H9 (cell line): ENCODE results near the gene C20orf204. TPM values are rescaled to one million over a fixed set of nuclear protein-coding genes. Genes with fewer than 3 reads are reported as not detected.

Experiments used
- DNase-seq: peaks from one replicate; pipeline ENCODE4 v3.0.0-alpha.2; 2017
- H2AFZ ChIP-seq: one replicate; pipeline ENCODE4 v1.6.1; 2013; ENCODE audit warnings: mild to moderate bottlenecking, low read length, control low read depth, moderate library complexity
- H2AK5ac ChIP-seq: 2 replicates; pipeline ENCODE4 v1.6.1; 2013; ENCODE audit warnings: low read length, control low read depth, mixed read lengths; ENCODE audit not compliant: insufficient read length
- H2BK120ac ChIP-seq: one replicate; pipeline ENCODE4 v1.6.1; 2013; ENCODE audit warnings: low read depth, mild to moderate bottlenecking, low read length, control low read depth, inconsistent platforms; ENCODE audit not compliant: poor library complexity, severe bottlenecking
- H2BK12ac ChIP-seq: 2 replicates; pipeline ENCODE4 v1.6.1; 2013; ENCODE audit warnings: low read length, control low read depth, mixed read lengths, low read depth; ENCODE audit not compliant: insufficient read length
- H2BK15ac ChIP-seq: 2 replicates; pipeline ENCODE4 v1.6.1; 2013; ENCODE audit warnings: low read depth, low read length, control low read depth
- H2BK20ac ChIP-seq: one replicate; pipeline ENCODE4 v1.6.1; 2013; ENCODE audit warnings: low read depth, mild to moderate bottlenecking, low read length, control low read depth, inconsistent platforms; ENCODE audit not compliant: poor library complexity, severe bottlenecking
- H2BK5ac ChIP-seq: 2 replicates; pipeline ENCODE4 v1.6.1; 2013; ENCODE audit warnings: low read length, control low read depth, mixed read lengths; ENCODE audit not compliant: insufficient read length
- H3K14ac ChIP-seq: 2 replicates; pipeline ENCODE4 v1.6.1; 2013; ENCODE audit warnings: low read length, control low read depth; ENCODE audit not compliant: insufficient read depth
- H3K18ac ChIP-seq: 2 replicates; pipeline ENCODE4 v1.6.1; 2013; ENCODE audit warnings: low read depth, mild to moderate bottlenecking, mixed read lengths, low read length, control low read depth; ENCODE audit not compliant: insufficient read length
- H3K23ac ChIP-seq: 2 replicates; pipeline ENCODE4 v1.6.1; 2013; ENCODE audit warnings: low read length, control low read depth, mixed read lengths, low read depth; ENCODE audit not compliant: insufficient read length
- H3K23me2 ChIP-seq: 2 replicates; pipeline ENCODE4 v1.6.1; 2013; ENCODE audit warnings: low read depth, mild to moderate bottlenecking, mixed read lengths, low read length, control low read depth; ENCODE audit not compliant: insufficient read length, poor library complexity, severe bottlenecking
- H3K27ac ChIP-seq: 2 replicates; pipeline ENCODE4 v1.5.1; 2013; ENCODE audit warnings: low read length, control low read depth, mixed read lengths, low read depth; ENCODE audit not compliant: insufficient read length
- H3K27me3 ChIP-seq: 2 replicates; pipeline ENCODE4 v1.6.1; 2013; ENCODE audit warnings: low read length, control low read depth, inconsistent platforms; ENCODE audit not compliant: insufficient read depth
- H3K4ac ChIP-seq: 2 replicates; pipeline ENCODE4 v1.6.1; 2013; ENCODE audit warnings: low read depth, mild to moderate bottlenecking, control low read depth, inconsistent platforms, low read length, moderate library complexity
- H3K4me1 ChIP-seq: 2 replicates; pipeline ENCODE4 v1.6.1; 2013; ENCODE audit warnings: low read length, control low read depth, inconsistent platforms; ENCODE audit not compliant: insufficient read depth
- H3K4me2 ChIP-seq: 2 replicates; pipeline ENCODE4 v1.6.1; 2013; ENCODE audit warnings: low read length, control low read depth, mixed read lengths; ENCODE audit not compliant: insufficient read length, insufficient read depth
- H3K56ac ChIP-seq: 2 replicates; pipeline ENCODE4 v1.6.1; 2013; ENCODE audit warnings: low read depth, mild to moderate bottlenecking, mixed read lengths, low read length, control low read depth; ENCODE audit not compliant: insufficient read length
- H3K79me1 ChIP-seq: 2 replicates; pipeline ENCODE4 v1.6.1; 2013; ENCODE audit warnings: low read depth, mild to moderate bottlenecking, moderate library complexity, low read length, control low read depth, inconsistent platforms; ENCODE audit not compliant: insufficient read depth, poor library complexity, severe bottlenecking
- H3K79me2 ChIP-seq: 2 replicates; pipeline ENCODE4 v1.6.1; 2013; ENCODE audit warnings: low read length, control low read depth, inconsistent platforms; ENCODE audit not compliant: insufficient read depth
- H3K9ac ChIP-seq: 2 replicates; pipeline ENCODE4 v1.6.1; 2013; ENCODE audit warnings: low read length, control low read depth, mixed read lengths; ENCODE audit not compliant: insufficient read length; ENCODE audit errors: extremely low read depth
- H3K9me3 ChIP-seq: one replicate; pipeline ENCODE4 v1.6.1; 2013; ENCODE audit warnings: low read depth, low read length, inconsistent platforms; ENCODE audit not compliant: control insufficient read depth
- H3T11ph ChIP-seq: one replicate; pipeline ENCODE4 v1.6.1; 2013; ENCODE audit warnings: mild to moderate bottlenecking, low read length, control low read depth, inconsistent platforms
- H4K20me1 ChIP-seq: one replicate; pipeline ENCODE4 v1.6.1; 2013; ENCODE audit not compliant: control insufficient read depth, insufficient read length, insufficient read depth
- H4K5ac ChIP-seq: 2 replicates; pipeline ENCODE4 v1.6.1; 2013; ENCODE audit warnings: low read depth, mild to moderate bottlenecking, mixed read lengths, low read length, control low read depth; ENCODE audit not compliant: insufficient read length
- H4K8ac ChIP-seq: replicated peaks from 2 replicates; pipeline ENCODE4 v1.6.1; 2013; ENCODE audit warnings: low read length, control low read depth, mixed read lengths, low read depth; ENCODE audit not compliant: insufficient read length
- H4K91ac ChIP-seq: 2 replicates; pipeline ENCODE4 v1.6.1; 2013; ENCODE audit warnings: low read depth, mild to moderate bottlenecking, moderate library complexity, mixed read lengths, low read length, control low read depth; ENCODE audit not compliant: insufficient read length
- H3K27ac Mint-ChIP-seq, 3 experiments: 2 replicates in 2 of 3; 3 replicates in 1 of 3; pipeline ENCODE4 v1.8.0; 2020 to 2021; ENCODE audit warnings: mixed read lengths in 3 of 3, mild to moderate bottlenecking in 1 of 3, moderate library complexity in 1 of 3
- H3K27me3 Mint-ChIP-seq: 2 replicates; pipeline ENCODE4 v1.8.0; 2021; ENCODE audit warnings: low read depth, mild to moderate bottlenecking, moderate library complexity, mixed read lengths
- H3K36me3 Mint-ChIP-seq, 3 experiments: 2 replicates in 2 of 3; 3 replicates in 1 of 3; pipeline ENCODE4 v1.8.0; 2020 to 2021; ENCODE audit warnings: low read depth in 3 of 3, mixed read lengths in 3 of 3; ENCODE audit not compliant: insufficient read depth in 1 of 3
- H3K4me1 Mint-ChIP-seq, 2 experiments: 2 replicates each; pipeline ENCODE4 v1.8.0; 2020; ENCODE audit warnings: mixed read lengths in 2 of 2
- H3K4me3 Mint-ChIP-seq, 2 experiments: 2 replicates in 1 of 2; 3 replicates in 1 of 2; pipeline ENCODE4 v1.8.0; 2020 to 2021; ENCODE audit warnings: mild to moderate bottlenecking in 2 of 2, mixed read lengths in 2 of 2, moderate library complexity in 1 of 2
- H3K9me3 Mint-ChIP-seq, 2 experiments: 2 replicates in 1 of 2; 3 replicates in 1 of 2; pipeline ENCODE4 v1.8.0; 2020; ENCODE audit warnings: mild to moderate bottlenecking in 2 of 2, mixed read lengths in 2 of 2, moderate library complexity in 1 of 2
- WGBS: extraction: QIAGEN DNeasy Blood & Tissue Kit; methylation state at CpG from one replicate; pipeline ENCODE4 v1.1.7; 2013; ENCODE audit warnings: missing lambda C conversion rate, low lambda C conversion rate, mixed read lengths; ENCODE audit not compliant: insufficient read length; ENCODE audit errors: extremely low coverage; 5-methylcytosine and 5-hydroxymethylcytosine counted together
- total RNA-seq: library from RNA; stranded (reverse); gene quantifications from 2 replicates; pipeline ENCODE4 v1.2.1, GENCODE V29; 2021
- TF ChIP-seq, protein P1 (sequence below): fragments of 200-600 bp; sonication (generic); conservative IDR thresholded peaks from 3 replicates; pipeline ENCODE4 v1.8.0; 2021; ENCODE audit warnings: antibody characterized with exemption, mild to moderate bottlenecking

C20orf204 gene
- total RNA-seq, 1 experiment from 2014 or later: 2.2 TPM

DNA sequence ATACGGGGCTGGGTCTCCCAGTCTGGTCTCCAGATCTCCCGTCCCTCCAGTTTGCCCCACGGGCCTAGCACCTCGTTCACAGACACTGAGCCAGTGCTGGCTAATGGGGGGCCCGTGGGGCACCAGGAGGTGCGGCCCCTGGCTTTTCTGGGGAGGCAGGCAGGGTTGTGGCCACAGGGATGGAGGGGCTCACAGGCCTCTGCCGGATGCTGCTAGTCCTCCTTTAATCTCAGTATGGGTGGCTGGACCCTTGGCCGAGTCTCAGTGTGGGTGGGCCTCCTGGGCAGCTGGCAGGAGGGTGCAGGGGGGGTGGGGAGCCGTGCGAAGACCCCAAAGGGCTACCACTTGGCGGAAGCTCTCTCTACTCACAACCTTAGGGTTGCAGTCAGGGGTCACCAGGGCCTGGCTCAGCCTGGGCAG, 15.1 kb downstream of the C20orf204 start:
- Histone ChIP-seq H3K14ac (no peak overlapping the region), H3T11ph (no peak overlapping the region), H3K9ac (no peak overlapping the region), H4K5ac (no peak overlapping the region), H2BK20ac (no peak overlapping the region), H3K27me3 (peaks cover 23% of the 10 kb centered on the region; the same call in 1 of the 2 replicates), H2AK5ac (no peak overlapping the region), H3K4me2 (no peak overlapping the region), H4K91ac (no peak overlapping the region), H3K4ac (no peak overlapping the region), H4K8ac (no peak overlapping the region), H4K20me1 (no peaks in the 10 kb centered on the region), H3K56ac (no peak overlapping the region), H3K18ac (no peak overlapping the region), H3K79me2 (no peaks in the 10 kb centered on the region), H2BK5ac (no peak overlapping the region), H3K9me3 (no peaks in the 10 kb centered on the region), H3K23me2 (no peaks in the 10 kb centered on the region), H2AFZ (no peak overlapping the region), H3K23ac (no peak overlapping the region), H2BK120ac (no peak overlapping the region), H3K4me1 (no peaks in the 10 kb centered on the region), H2BK15ac (no peak overlapping the region), H3K27ac (no peak overlapping the region), H3K79me1 (no peaks in the 10 kb centered on the region), H2BK12ac (no peak overlapping the region)
- TF ChIP-seq, protein P1, sequence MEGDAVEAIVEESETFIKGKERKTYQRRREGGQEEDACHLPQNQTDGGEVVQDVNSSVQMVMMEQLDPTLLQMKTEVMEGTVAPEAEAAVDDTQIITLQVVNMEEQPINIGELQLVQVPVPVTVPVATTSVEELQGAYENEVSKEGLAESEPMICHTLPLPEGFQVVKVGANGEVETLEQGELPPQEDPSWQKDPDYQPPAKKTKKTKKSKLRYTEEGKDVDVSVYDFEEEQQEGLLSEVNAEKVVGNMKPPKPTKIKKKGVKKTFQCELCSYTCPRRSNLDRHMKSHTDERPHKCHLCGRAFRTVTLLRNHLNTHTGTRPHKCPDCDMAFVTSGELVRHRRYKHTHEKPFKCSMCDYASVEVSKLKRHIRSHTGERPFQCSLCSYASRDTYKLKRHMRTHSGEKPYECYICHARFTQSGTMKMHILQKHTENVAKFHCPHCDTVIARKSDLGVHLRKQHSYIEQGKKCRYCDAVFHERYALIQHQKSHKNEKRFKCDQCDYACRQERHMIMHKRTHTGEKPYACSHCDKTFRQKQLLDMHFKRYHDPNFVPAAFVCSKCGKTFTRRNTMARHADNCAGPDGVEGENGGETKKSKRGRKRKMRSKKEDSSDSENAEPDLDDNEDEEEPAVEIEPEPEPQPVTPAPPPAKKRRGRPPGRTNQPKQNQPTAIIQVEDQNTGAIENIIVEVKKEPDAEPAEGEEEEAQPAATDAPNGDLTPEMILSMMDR: no peak
- DNase-seq: no peak
- no CpG with 5 or more reads among the region's 11 CpGs for WGBS
- Mint-ChIP-seq H3K4me3 (no peak overlapping the region), H3K36me3 (peaks cover 0 to 2% (median 0%) of the 10 kb centered on the region in 3 experiments; a peak in 2 of 7 replicates), H3K27me3 (peaks cover 58% of the 10 kb centered on the region), H3K4me1 (peaks cover 16 to 22% of the 10 kb centered on the region in 2 experiments), H3K27ac (no peak overlapping the region), H3K9me3 (0 out of 5 replicates have a peak, but pooled peaks cover 0 to 3% of the 10 kb centered on the region in 2 experiments)
